SIG-M5 (cell line): Measurements from ENCODE around the gene LILRA6.
"Not testable (repeated sequence)": the region's sequence is repeated elsewhere in the genome, so short reads cannot be mapped to it uniquely, and the experiment has no call there.

ENCODE experiments used
- DNase-seq: peaks from one replicate; lab custom pipeline; 2025; lab: John Stamatoyannopoulos, UW

Gene LILRA6

DNA sequence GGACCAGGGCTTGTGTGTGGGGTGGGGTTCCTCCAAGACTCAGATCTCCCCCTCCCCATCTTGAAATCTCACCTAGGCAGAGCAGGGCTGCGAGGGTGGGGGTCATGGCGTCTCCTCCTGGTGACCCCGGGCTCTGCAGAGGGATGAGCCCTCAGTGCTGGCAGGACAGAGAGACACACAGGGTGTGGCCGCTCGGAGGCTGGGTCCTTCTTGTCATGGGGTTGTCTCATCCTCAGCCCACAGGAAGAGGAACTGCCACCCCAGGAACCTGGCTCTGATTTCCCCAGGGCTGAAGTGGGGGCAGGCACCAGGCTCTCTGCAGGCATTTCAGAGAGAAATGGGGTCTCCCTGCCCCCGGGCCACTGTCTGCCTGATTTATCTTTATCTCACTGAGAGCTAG lies at the start of gene LILRA6:
TSS of gene LILRA6 (minus strand) at position 145 of the 400 bp plus-strand sequence.
- DNase-seq: not testable (repeated sequence)

DNA sequence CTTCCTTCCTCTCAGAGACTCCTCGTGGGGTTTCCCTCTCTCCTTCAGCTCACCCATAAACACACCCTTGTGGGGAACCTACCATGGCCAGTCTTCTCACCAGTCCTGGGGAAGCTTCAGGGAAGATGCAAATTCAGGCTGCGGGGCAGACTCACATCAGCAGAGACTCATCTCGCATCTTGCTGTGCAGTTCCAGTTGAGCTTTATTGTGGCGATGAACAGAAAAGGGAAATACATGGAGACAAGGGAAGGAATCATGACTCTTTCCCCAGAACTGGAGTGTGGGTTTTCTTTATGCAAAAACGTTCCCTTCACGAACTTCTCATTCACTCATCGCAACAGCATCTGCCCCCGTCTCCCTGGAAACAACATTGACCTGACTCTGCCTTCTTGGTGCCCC lies 46.6 kb upstream of the LILRA6 start:
- DNase-seq: not testable (repeated sequence)

DNA sequence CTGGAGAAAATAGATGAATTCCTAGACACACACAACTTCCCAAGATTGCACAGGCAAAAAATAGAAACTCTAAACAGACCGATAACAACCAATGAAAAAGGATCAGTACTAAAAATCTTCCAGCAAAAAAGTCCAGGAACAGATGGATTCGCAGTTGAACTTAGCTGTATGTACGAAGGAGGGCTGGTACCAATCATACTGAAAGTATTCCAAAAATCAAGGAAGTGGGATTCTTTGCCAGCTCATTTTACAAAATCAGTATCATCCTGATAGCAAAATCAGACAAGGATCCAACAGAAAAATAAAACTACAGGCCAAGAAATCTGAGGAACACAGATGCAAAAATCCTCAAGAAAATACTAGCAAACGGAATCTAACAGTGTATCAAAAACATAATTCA lies 44.9 kb upstream of the LILRA6 start:
- no peak for DNase-seq

DNA sequence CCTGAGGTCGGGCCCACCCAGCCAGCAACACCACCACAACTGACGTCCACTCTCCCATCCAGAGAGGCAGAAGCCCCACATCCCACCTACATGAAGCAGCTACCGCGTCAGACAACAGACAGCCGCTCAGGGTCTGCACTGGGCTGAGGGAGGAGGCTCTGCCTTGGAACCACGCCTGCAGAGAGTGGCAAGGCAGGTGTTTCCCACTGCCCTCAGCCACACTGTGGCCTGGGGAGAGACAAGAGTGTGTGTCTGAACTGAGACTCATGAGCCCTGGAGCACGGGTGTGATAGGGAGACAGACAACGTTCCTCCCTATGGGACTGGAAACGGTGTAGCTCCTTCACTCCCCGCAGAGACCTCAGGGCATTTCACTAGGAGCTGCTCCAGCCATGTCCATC lies 43.7 kb upstream of the LILRA6 start:
- not testable (repeated sequence) for DNase-seq

DNA sequence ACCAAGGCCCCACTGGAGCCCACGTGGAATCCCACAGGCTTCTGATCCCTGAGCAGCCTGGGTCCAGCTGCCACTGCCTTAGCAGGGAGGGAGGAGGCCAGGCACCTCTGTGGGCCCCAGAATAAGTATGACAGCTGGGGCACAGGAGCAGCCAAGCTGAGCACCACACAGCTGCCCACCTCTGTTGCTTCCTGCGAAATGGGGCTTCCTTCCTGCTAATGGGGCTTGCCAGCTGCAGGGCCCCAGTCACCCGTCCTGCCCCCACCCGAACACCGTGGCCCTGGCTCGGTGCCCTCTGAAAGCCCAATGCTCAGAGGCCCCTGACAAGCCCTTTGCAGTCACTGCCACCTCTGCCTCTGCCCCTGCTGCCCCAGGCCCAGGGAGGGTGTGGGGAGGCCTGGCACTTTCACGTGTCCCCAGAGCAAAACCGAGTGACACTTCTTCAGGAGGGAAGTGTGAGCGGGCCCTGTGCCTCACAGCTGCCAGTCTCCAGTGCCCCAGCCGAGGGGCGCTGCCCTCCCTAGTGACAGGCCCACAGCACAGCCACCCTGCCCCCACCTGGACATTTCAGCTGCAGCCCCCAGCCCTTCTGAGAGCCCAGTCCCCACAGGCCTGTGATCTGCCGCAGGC lies 43.0 kb upstream of the LILRA6 start:
- not testable (repeated sequence) for DNase-seq

DNA sequence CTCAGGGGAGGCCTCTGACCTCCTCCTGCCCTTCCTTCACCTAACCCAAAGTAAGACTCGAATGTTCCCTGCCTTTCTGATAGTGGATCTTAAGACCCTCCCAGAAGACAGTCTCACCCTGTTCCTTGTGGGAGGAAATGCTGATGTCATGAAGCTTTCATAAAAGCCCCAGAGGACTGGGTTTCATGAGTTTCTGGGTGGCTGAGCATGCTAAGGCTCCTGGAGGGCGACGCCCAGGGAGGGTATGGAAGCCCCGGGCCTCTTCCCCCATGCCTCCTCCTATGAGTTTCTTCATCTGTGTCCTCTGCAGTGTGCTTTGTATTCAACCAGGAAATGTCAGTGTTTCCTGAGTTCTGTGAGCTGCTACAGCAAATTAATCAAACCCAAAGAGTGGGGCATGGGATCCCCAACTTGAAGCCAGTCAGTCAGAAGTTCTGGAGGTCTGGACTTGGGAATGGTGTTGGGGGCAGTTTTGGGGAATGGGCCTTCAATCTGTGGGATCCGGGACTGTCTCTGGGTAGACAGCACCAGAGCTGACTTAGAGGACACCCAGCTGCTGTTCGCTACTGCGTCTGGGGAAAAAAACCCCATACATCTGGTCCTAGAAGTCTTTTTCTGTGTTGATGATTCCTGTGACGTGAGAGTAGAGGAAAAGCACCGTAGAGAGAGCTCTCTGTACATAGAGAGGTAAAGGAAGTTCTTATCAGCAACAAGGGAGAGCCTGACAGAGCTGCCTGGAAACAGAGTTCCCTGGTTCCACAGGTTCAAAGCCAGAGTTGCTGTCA lies 40.3 kb upstream of the LILRA6 start:
- DNase-seq: no peak

DNA sequence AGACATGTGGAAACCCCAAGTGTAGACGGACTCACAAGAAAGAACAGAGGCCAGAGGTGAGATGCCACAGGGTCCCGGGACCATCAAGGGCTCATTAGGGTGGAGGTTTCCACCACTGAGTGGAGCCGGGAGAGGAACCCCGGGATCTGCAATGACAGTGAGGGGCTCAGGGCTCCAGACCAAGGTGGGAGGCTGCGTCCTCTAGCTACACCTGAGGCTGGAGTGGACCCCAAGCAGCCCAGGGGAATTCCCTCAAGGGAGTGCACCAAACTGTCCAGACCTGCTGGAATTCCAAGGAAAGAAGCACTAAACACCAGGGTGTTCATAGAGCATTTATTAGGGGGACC lies 39.1 kb upstream of the LILRA6 start:
- not testable (repeated sequence) for DNase-seq

DNA sequence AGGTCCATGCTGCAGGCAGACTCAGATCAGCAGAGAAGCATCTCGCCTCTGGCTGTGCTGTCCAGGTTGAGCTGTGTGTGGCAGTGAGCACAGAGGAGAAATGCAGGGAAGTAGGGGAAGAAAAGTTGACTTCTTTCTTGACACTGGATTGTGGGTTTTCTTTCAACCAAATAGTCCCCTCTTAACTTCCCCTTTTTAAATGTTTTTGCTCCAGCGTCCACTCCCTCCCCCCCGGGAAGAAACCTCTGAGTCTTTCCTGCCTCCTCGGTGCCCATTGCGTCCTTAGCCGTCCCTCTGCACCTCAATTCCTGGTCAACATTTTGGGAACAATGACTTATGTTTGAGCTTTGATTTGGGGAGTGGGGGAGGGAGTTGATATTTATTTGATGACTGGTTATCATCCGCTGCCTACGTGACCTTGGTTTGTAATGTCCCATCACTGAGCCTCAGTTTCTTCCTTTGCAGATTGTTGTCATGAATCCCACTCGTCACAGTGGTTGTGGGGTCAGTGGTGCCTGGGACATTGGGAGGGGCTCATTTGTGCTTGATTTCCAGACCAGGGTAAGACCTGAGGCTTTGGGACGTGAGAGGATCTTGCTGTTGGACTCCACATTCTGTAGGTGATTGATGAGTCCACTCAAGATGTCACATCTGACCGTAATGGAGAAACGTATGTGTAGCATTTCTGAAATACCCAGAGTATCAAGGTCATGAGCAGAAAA lies 38.6 kb upstream of the LILRA6 start, which contains the start of gene LILRB2:
TSS of gene LILRB2 (minus strand) at position 104 of the 722 bp plus-strand sequence. CDS start 614 bp downstream, outside the sequence.
- DNase-seq: no peak

DNA sequence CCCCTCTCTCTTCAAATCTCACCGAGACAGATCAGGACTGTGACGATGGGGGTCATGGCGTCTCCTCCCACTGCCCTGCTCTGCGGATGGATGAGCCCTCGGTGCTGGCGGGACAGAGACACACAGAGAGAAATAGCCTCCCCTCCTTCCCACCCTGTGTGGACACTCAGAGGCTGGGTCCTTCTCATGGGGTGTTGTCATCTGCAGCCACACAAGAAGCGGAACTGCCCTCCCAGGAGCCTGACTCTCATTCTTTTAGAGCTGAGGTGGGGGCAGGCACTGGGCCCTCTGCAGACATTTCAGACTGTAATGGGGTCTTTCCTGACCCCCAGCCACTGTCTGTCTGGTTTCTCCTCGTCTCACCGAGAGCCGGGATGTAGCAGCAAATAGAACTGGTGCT lies 37.9 kb upstream of the LILRA6 start:
- DNase-seq: not testable (repeated sequence)

DNA sequence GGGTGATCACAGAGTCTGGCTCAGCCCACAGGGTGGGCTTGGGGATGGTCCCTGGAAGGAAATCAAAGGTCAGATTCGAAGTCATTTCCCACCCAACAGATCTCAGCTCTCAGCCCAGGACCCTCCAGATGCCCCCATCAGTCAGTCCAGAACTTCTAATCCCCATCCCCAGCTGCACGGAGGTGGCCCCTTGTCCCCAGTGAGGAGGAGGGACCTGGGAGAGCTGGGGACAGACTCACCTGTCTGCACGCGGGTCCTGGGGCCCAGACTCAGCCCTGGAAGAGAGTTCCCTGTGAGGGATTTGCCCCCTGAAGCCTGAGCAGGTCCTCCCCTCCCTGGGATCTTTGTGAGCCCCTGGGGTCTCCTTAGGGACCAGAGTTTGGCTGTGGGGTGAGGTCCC lies 37.4 kb upstream of the LILRA6 start:
- not testable (repeated sequence) for DNase-seq

DNA sequence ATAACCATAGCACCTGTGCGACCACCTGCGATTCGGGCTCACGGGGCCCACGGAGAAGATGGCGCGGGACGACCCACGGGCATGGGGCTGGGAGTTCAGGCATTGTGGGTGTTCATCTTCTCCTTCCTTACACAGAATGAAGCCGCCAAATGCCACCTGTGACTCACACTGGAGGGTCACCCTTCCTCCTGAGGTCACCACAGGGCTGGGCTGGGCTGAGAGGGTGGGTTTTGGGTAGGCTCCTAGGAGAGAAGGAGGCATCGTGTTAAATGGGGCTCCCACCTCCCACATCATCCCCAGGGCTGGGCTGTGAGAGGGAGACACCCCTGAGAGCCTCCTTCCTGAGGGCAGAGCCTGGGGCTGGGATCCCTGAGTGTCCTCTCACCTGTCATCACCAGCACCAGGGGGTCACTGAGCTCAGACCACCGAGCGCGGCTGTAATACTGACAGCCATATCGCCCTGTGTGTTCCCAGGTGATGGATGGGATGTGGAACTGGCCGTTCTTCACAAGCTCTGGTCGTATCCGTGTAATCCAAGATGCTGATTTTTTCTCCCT lies 36.9 kb upstream of the LILRA6 start:
- DNase-seq: no peak

DNA sequence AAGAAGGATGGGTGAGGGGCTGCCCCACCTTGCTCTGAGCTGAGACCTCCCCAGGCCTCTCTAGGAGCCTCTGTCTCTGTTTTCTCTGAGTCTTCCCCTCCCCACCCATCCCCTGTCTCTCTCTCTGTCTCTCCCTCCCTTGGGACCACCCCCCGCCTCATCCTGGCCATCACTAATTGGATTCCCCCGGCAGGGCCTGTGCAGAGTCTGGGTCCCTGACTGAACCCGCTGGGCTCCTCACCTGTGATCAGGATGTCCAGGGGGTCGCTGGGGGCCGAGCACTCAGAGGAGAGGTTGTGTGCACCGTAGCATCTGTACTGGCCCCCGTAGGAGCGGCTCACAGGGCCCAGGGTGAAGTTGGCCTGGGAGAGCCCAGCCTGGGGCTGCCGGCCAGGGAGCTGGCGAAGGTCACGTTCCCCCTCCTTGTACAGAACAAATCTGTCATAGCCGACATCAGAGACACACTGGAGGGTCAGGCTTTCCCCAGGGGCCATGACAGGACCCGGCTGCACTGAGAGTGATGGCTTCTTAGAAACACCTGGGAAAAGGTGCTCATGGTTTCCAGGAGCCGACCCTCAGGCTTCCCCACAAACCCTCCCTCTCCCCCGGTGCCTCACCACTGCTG lies 36.1 kb upstream of the LILRA6 start:
- DNase-seq: not testable (repeated sequence)

DNA sequence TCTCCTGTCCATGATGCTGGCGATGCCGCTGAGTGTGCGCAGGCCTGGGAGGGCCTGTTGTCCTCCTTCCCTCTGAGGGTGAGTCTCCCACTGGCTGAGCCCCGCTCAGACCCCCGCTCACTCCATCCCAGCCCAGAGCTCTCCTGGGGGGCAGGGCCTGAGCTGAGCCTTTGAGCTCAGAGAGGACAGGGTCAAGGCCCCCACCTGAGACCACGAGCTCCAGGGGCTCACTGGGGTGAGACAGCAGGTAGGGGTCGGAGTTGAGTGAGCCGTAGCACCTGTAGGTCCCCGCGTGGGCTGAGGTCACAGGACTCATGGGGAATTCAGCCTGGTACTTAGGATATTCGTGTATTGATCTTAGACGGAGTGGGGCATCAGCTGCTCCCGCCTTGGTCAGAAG lies 35.5 kb upstream of the LILRA6 start:
- DNase-seq: not testable (repeated sequence)

DNA sequence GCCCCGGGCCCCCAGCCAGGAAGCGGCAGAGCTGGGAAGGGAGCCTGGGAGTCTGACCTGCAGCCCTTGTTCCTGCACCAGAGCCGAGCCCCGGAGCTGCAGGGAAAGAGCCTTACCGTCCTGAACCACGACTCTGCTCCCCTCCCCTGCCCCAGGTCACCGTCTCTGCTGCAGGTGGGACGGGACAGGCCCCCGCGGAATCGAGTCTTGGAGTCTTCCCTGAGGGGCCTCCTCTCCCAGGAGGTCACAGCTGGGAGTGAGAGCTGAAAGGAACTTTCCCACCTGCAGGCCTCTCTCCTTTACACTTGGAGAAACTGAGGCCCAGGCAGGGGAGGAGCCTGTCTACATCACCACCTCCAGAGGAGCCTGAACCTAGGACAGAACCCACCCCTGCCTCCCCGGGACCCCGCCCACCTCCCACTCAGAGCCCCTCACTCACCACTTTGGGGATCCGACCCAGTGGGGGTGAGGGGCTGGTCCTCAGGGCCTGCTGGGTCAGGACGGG lies 34.6 kb upstream of the LILRA6 start:
- not testable (repeated sequence) for DNase-seq

DNA sequence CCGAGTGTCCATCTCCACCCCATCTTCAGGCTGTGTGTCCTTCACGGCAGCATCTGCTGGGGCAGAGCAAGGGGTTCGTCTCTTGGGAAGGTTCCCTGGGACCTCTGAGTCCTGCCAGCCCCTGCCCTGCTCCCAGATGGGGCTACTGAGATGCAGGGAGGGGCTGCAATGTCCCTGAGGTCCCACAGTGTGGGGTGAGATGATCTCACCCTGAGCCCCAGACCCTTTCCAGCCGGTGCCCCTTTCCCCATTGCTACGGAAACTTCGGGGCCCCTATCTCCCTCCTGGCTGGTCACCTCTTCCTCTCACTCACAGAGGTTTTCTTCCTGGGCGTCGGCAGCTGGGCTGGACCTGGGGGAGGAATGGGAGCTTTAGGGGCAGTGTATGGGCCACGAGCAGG lies 33.4 kb upstream of the LILRA6 start:
- no peak for DNase-seq

DNA sequence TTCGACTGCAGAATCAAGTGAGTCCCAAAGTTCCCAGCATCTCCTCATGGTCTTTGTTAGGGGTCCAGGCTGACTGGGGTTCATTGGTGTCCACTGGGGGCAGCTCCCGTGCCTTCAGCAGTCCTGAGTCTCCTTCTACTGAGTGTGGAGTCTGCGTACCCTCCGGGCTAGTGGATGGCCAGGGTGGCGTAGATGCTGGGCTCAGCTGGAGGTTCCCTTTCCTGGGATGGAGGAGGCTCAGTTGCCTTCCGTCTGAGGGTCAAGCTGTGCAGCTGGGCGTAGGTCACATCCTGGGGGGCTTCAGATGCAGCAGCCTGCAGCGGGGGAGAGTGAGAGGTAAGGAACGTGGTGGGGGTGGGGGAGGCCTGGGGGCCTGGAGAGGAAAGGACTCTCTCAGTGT lies 31.9 kb upstream of the LILRA6 start:
- not testable (repeated sequence) for DNase-seq

DNA sequence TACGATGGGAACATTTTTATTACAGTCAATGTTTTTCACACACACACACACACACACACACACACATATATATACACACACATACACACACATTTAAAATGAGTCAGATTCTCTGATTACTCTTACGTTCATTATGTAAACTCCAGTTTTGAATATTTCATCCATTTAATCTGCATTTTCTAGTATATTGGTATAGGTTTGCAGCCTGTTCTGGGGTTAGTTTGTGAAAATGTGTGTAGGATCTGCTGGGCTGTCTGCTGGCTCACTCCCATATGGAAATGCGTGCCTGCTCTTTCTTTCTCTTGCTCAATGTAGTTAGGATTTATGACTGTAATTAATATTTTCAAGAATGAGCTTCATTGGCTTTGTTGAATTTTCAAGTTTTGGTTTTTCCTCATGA lies 31.2 kb upstream of the LILRA6 start:
- DNase-seq: no peak

DNA sequence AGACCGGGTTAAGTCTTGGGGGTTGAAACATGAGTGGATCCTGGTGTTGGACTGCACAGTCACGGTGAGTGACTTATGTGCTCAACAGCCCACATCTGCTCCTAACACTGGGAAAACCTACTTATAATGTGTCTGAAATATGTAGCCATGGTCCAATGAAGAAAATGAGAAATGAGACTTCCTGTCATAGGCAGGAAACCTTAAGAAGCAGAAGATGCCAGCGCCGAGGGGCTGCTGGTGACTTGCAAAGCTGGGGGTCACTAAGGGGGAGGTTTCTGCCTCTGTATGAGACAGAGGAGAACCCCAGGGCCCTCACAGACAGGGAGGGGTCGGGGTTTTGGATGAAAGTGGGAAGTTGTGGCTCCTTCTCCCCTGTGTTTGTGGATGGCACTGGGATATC lies 29.6 kb upstream of the LILRA6 start:
- not testable (repeated sequence) for DNase-seq

DNA sequence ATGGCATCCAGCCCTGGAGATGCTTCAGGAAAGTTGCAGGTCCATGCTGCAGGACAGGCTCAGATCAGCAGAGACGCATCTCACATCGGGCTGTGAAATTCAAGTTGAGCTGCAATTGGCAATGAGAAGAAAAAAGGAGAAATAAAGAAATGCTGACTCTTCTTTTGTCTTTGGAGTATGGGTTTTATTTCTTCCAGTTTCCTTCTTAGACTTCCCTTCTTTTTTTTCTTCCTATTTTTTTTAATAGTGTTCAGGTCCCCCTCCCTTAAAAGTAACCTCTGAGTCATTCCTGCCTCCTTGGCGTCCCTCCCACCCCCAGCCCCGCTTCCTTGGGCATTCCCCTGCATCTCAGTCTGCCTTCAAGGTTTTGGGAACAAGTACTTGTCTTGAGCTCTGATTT lies 29.0 kb upstream of the LILRA6 start:
- DNase-seq: not testable (repeated sequence)

DNA sequence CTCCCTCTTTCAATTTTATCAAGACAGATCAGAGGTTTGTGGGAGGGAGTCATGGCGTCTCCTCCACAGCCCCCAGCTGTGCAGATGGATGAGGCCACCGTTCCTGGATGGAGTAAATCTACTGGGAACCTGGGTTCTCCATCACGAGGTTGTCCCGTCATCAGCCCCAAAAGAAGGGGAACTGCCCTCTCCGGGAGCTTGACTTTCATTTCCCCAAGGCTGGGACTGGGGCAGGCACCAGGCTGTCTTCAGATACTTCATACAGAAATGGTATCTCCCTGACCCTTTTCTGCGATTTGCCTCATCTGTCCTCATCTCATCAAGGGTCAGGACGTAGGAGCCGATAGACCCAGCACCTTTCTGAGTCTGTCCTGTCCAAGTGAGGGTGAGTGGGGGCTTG lies 28.5 kb upstream of the LILRA6 start:
- no peak for DNase-seq

DNA sequence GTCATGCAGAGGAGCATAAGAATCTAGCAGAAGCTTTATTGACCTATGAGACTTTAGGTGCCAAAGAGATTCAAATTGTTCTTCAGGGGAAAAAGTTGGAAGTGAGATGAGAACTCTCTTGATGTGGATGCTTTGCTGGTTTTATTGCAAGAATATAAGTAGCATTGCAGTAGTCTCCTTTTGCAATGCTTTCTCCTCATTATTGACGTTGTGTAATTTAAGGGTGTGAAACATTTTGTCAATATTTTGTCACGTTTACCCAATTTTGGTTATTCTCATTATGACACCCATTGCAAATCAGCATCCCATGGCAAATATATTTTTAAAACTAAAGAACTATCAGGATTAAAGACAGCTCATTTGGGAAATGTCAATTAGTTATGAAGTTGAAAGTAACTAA lies 26.3 kb upstream of the LILRA6 start:
- DNase-seq: no peak

DNA sequence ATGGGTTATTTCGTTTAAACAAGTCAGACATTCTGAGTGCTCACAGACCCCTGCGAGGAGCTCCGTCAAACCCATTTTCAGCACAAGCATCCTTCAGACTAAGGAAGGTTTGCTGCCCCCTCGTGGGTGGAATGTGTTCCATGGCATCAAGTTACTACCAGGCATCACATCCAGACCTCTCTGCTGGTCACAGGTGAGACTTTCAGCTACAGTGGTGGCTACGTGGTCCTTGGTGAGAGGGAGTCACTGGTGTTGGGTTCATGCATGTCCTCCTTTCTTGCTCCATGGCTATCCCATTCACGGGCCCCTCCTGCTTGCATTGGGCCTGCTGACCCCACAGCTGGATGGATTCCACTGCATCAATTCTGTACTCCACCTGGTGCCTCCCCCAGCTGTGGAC lies 23.5 kb upstream of the LILRA6 start:
- no peak for DNase-seq
